Measurements from ENCODE around the gene SRRD. TPM values are rescaled to one million over a fixed set of nuclear protein-coding genes. Genes with fewer than 3 reads are reported as not detected.

The SRRD gene
- total RNA-seq, 1 donor from 2014 or later: 34.4 TPM

GRCh38 chr22:26536056-26536761 is 52.5 kb downstream of the SRRD start:
- Mint-ChIP-seq H3K4me1 (ENCODE audit: low read depth, unreplicated experiment) (no peaks in the 10 kb centered on the region), H3K9me3 (ENCODE audit: unreplicated experiment) (no peaks in the 10 kb centered on the region), H3K4me3 (ENCODE audit: unreplicated experiment) (no peak overlapping the region), H3K36me3 (ENCODE audit: low read depth, unreplicated experiment) (peaks cover 38% of the 10 kb centered on the region), H3K27me3 (ENCODE audit: low read depth, unreplicated experiment) (no peaks in the 10 kb centered on the region), H3K27ac (ENCODE audit: unreplicated experiment) (no peak overlapping the region)
- no peaks in the 10 kb centered on the region for H3K27me3 ChIP-seq (ENCODE audit: insufficient read depth, low read length)
- H3K4me1 ChIP-seq (ENCODE audit: insufficient read depth, low read length): peaks cover 4% of the 10 kb centered on the region
- peaks cover 5% of the 10 kb centered on the region for H3K79me2 ChIP-seq (ENCODE audit: insufficient read depth, low read length)
- FAIRE-seq: no peak
- H4K20me1 ChIP-seq (ENCODE audit: insufficient read depth, low read length): peaks cover 20% of the 10 kb centered on the region
- TF ChIP-seq EZH2 (IDR thresholded peaks at IDR 0.05; ENCODE audit: insufficient read depth, low read length): no peak
- TF ChIP-seq, protein P1, sequence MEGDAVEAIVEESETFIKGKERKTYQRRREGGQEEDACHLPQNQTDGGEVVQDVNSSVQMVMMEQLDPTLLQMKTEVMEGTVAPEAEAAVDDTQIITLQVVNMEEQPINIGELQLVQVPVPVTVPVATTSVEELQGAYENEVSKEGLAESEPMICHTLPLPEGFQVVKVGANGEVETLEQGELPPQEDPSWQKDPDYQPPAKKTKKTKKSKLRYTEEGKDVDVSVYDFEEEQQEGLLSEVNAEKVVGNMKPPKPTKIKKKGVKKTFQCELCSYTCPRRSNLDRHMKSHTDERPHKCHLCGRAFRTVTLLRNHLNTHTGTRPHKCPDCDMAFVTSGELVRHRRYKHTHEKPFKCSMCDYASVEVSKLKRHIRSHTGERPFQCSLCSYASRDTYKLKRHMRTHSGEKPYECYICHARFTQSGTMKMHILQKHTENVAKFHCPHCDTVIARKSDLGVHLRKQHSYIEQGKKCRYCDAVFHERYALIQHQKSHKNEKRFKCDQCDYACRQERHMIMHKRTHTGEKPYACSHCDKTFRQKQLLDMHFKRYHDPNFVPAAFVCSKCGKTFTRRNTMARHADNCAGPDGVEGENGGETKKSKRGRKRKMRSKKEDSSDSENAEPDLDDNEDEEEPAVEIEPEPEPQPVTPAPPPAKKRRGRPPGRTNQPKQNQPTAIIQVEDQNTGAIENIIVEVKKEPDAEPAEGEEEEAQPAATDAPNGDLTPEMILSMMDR (IDR thresholded peaks at IDR 0.05; ENCODE audit: insufficient read depth, low read depth, low read length): no peak
- H3K9me3 ChIP-seq (ENCODE audit: insufficient read depth, low read depth, low read length): no peaks in the 10 kb centered on the region
- no peak overlapping the region for H3K9ac ChIP-seq (ENCODE audit: low read length)
- no peak overlapping the region for H3K27ac ChIP-seq (ENCODE audit: low read depth, low read length)
- no peak overlapping the region for H2AFZ ChIP-seq (ENCODE audit: low read depth, low read length)
- peaks cover 31% of the 10 kb centered on the region for H3K36me3 ChIP-seq (ENCODE audit: insufficient read depth, low read length)
- H3K4me2 ChIP-seq (ENCODE audit: low read length): no peak overlapping the region
- H3K4me3 ChIP-seq (ENCODE audit: insufficient read depth, low read depth, low read length): no peak overlapping the region
- no peak for DNase-seq (ENCODE audit: low read depth)

GRCh38 chr22:26536762-26537134 is 53.1 kb downstream of the SRRD start:
- no peaks in the 10 kb centered on the region for H3K9me3 ChIP-seq (ENCODE audit: insufficient read depth, low read depth, low read length)
- no peaks in the 10 kb centered on the region for H3K27me3 ChIP-seq (ENCODE audit: insufficient read depth, low read length)
- H4K20me1 ChIP-seq (ENCODE audit: insufficient read depth, low read length): peaks cover 20% of the 10 kb centered on the region
- FAIRE-seq (no peak), DNase-seq (ENCODE audit: low read depth) (no peak)
- peaks cover 26% of the 10 kb centered on the region for H3K36me3 ChIP-seq (ENCODE audit: insufficient read depth, low read length)
- no peak overlapping the region for H3K27ac Mint-ChIP-seq (ENCODE audit: unreplicated experiment)
- H3K36me3 Mint-ChIP-seq (ENCODE audit: low read depth, unreplicated experiment): peaks cover 38% of the 10 kb centered on the region
- H2AFZ ChIP-seq (ENCODE audit: low read depth, low read length): no peak overlapping the region
- H3K4me3 ChIP-seq (ENCODE audit: insufficient read depth, low read depth, low read length): no peak overlapping the region
- no peak overlapping the region for H3K9ac ChIP-seq (ENCODE audit: low read length)
- no peak overlapping the region for H3K27ac ChIP-seq (ENCODE audit: low read depth, low read length)
- no peaks in the 10 kb centered on the region for H3K27me3 Mint-ChIP-seq (ENCODE audit: low read depth, unreplicated experiment)
- TF ChIP-seq EZH2 (IDR thresholded peaks at IDR 0.05; ENCODE audit: insufficient read depth, low read length): no peak
- TF ChIP-seq, protein P1 (IDR thresholded peaks at IDR 0.05; ENCODE audit: insufficient read depth, low read depth, low read length): no peak
- peaks cover 5% of the 10 kb centered on the region for H3K79me2 ChIP-seq (ENCODE audit: insufficient read depth, low read length)
- H3K4me3 Mint-ChIP-seq (ENCODE audit: unreplicated experiment): no peak overlapping the region
- peaks cover 4% of the 10 kb centered on the region for H3K4me1 ChIP-seq (ENCODE audit: insufficient read depth, low read length)
- no peaks in the 10 kb centered on the region for H3K4me1 Mint-ChIP-seq (ENCODE audit: low read depth, unreplicated experiment)
- H3K9me3 Mint-ChIP-seq (ENCODE audit: unreplicated experiment): no peaks in the 10 kb centered on the region
- H3K4me2 ChIP-seq (ENCODE audit: low read length): no peak overlapping the region

GRCh38 chr22:26540119-26540518 is 56.4 kb downstream of the SRRD start:
- Mint-ChIP-seq H3K27me3 (ENCODE audit: low read depth, unreplicated experiment) (no peaks in the 10 kb centered on the region), H3K4me1 (ENCODE audit: low read depth, unreplicated experiment) (peaks cover 5% of the 10 kb centered on the region), H3K36me3 (ENCODE audit: low read depth, unreplicated experiment) (peaks cover 34% of the 10 kb centered on the region), H3K4me3 (ENCODE audit: unreplicated experiment) (no peak overlapping the region), H3K27ac (ENCODE audit: unreplicated experiment) (no peak overlapping the region), H3K9me3 (ENCODE audit: unreplicated experiment) (no peaks in the 10 kb centered on the region)
- Histone ChIP-seq H3K36me3 (ENCODE audit: insufficient read depth, low read length) (peaks cover 23% of the 10 kb centered on the region), H3K9ac (ENCODE audit: low read length) (no peak overlapping the region), H2AFZ (ENCODE audit: low read depth, low read length) (no peak overlapping the region), H4K20me1 (ENCODE audit: insufficient read depth, low read length) (peaks cover 24% of the 10 kb centered on the region), H3K9me3 (ENCODE audit: insufficient read depth, low read depth, low read length) (no peaks in the 10 kb centered on the region), H3K4me1 (ENCODE audit: insufficient read depth, low read length) (no peaks in the 10 kb centered on the region), H3K27ac (ENCODE audit: low read depth, low read length) (no peak overlapping the region), H3K27me3 (ENCODE audit: insufficient read depth, low read length) (no peaks in the 10 kb centered on the region), H3K4me3 (ENCODE audit: insufficient read depth, low read depth, low read length) (no peak overlapping the region), H3K4me2 (ENCODE audit: low read length) (no peak overlapping the region), H3K79me2 (ENCODE audit: insufficient read depth, low read length) (peaks cover 20% of the 10 kb centered on the region)
- FAIRE-seq (no peak), DNase-seq (ENCODE audit: low read depth) (no peak)
- TF ChIP-seq, protein P1 (IDR thresholded peaks at IDR 0.05; ENCODE audit: insufficient read depth, low read depth, low read length): no peak
- TF ChIP-seq EZH2 (IDR thresholded peaks at IDR 0.05; ENCODE audit: insufficient read depth, low read length): no peak

Data from astrocyte (in vitro differentiated cells and primary cell).